ENCODE results near the gene ASPM. TPM values are rescaled to one million over a fixed set of nuclear protein-coding genes. Genes with fewer than 3 reads are reported as not detected.
"Not testable (repeated sequence)": the region's sequence is repeated elsewhere in the genome, so short reads cannot be mapped to it uniquely, and the experiment has no call there.

The ASPM gene
- total RNA-seq, 1 donor from 2014 or later, result 0.40 TPM

- DNase-seq; intact Hi-C loops (cut with micrococcal nuclease); ATAC-seq: not testable (repeated sequence)
Measured at GRCh38 chr1:197096971-197097370, 49.5 kb downstream of the ASPM start.

GRCh38 chr1:197096137-197096536, 50.3 kb downstream of the ASPM start:
- intact Hi-C loops (cut with micrococcal nuclease), result no loop called here
- peak; percentile 20 for DNase-seq
- no peak for ATAC-seq

GRCh38 chr1:197093226-197093885, 53.1 kb downstream of the ASPM start:
- ATAC-seq, result no peak
- DNase-seq, result no peak
- intact Hi-C loops (cut with micrococcal nuclease), result no loop called here

GRCh38 chr1:197092491-197093023, 53.9 kb downstream of the ASPM start:
- ATAC-seq, result no peak
- intact Hi-C loops (cut with micrococcal nuclease), result no loop called here
- DNase-seq, result no peak

- intact Hi-C loops (cut with micrococcal nuclease), result no loop called here
- DNase-seq (no peak), ATAC-seq (no peak)
Measured at GRCh38 chr1:197083474-197083873, 63.0 kb downstream of the ASPM start.

GRCh38 chr1:197081117-197081753, 65.2 kb downstream of the ASPM start:
- DNase-seq (no peak), ATAC-seq (no peak)
- intact Hi-C loops (cut with micrococcal nuclease), result no loop called here

- intact Hi-C loops (cut with micrococcal nuclease), result no loop called here
- no peak for DNase-seq
- no peak for ATAC-seq
Measured at GRCh38 chr1:197080323-197080722, 66.1 kb downstream of the ASPM start.

- ATAC-seq (no peak), DNase-seq (no peak)
- intact Hi-C loops (cut with micrococcal nuclease), result no loop called here
Measured at GRCh38 chr1:197076585-197076984, 69.9 kb downstream of the ASPM start.

GRCh38 chr1:197073978-197074377, 72.5 kb downstream of the ASPM start:
- no peak for DNase-seq
- intact Hi-C loops (cut with micrococcal nuclease), result no loop called here
- ATAC-seq, result no peak

GRCh38 chr1:197067457-197067818, 79.0 kb downstream of the ASPM start:
- intact Hi-C loops (cut with micrococcal nuclease), result no loop called here
- ATAC-seq (no peak), DNase-seq (no peak)

GRCh38 chr1:197066719-197067456, 79.6 kb downstream of the ASPM start, which contains the start of gene F13B:
F13B (minus strand) TSS chr1:197067260; CDS start chr1:197067223, 37 bp downstream.
- DNase-seq (no peak), ATAC-seq (no peak)
- intact Hi-C loops (cut with micrococcal nuclease), result no loop called here

- ATAC-seq (no peak), DNase-seq (no peak)
- intact Hi-C loops (cut with micrococcal nuclease), result no loop called here
Measured at GRCh38 chr1:197066277-197066676, 80.2 kb downstream of the ASPM start.

- intact Hi-C loops (cut with micrococcal nuclease), result no loop called here
- ATAC-seq, result no peak
- DNase-seq, result no peak
Measured at GRCh38 chr1:197065559-197065958, 80.9 kb downstream of the ASPM start.

GRCh38 chr1:197063212-197063611, 83.3 kb downstream of the ASPM start:
- intact Hi-C loops (cut with micrococcal nuclease), result no loop called here
- DNase-seq, result no peak

GRCh38 chr1:197062692-197063091, 83.8 kb downstream of the ASPM start:
- no peak for DNase-seq
- intact Hi-C loops (cut with micrococcal nuclease), result no loop called here
- ATAC-seq, result no peak

More at GRCh38 chr1:197063212-197063611, 83.3 kb downstream of the ASPM start:
- ATAC-seq, result no peak

- intact Hi-C loops (cut with micrococcal nuclease), result no loop called here
- ATAC-seq (no peak), DNase-seq (no peak)
Measured at GRCh38 chr1:197049100-197049499, 97.4 kb downstream of the ASPM start.

GRCh38 chr1:197042676-197043341, 103.7 kb downstream of the ASPM start:
- intact Hi-C loops (cut with micrococcal nuclease), result no loop called here
- no peak for ATAC-seq
- no peak for DNase-seq

- no peak for DNase-seq
- intact Hi-C loops (cut with micrococcal nuclease), result no loop called here
- no peak for ATAC-seq
Measured at GRCh38 chr1:197041486-197042353, 104.7 kb downstream of the ASPM start.

GRCh38 chr1:197036861-197037260, 109.6 kb downstream of the ASPM start:
- intact Hi-C loops (cut with micrococcal nuclease), result no loop called here
- DNase-seq (no peak), ATAC-seq (no peak)

Measured in left ventricle myocardium superior (tissue), 1 donor.